NOMO-1 treated with dmso at 0.1 percent for 144 hours (cell line): ENCODE data around the gene RLN1.
"Not testable (repeated sequence)": the region's sequence is repeated elsewhere in the genome, so short reads cannot be mapped to it uniquely, and the experiment has no call there.

Experiments used
- DNase-seq: peaks from one replicate; lab custom pipeline; 2025; ENCODE audit not compliant: unreplicated experiment; lab: John Stamatoyannopoulos, UW

RLN1 gene, protein sequence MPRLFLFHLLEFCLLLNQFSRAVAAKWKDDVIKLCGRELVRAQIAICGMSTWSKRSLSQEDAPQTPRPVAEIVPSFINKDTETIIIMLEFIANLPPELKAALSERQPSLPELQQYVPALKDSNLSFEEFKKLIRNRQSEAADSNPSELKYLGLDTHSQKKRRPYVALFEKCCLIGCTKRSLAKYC

DNA sequence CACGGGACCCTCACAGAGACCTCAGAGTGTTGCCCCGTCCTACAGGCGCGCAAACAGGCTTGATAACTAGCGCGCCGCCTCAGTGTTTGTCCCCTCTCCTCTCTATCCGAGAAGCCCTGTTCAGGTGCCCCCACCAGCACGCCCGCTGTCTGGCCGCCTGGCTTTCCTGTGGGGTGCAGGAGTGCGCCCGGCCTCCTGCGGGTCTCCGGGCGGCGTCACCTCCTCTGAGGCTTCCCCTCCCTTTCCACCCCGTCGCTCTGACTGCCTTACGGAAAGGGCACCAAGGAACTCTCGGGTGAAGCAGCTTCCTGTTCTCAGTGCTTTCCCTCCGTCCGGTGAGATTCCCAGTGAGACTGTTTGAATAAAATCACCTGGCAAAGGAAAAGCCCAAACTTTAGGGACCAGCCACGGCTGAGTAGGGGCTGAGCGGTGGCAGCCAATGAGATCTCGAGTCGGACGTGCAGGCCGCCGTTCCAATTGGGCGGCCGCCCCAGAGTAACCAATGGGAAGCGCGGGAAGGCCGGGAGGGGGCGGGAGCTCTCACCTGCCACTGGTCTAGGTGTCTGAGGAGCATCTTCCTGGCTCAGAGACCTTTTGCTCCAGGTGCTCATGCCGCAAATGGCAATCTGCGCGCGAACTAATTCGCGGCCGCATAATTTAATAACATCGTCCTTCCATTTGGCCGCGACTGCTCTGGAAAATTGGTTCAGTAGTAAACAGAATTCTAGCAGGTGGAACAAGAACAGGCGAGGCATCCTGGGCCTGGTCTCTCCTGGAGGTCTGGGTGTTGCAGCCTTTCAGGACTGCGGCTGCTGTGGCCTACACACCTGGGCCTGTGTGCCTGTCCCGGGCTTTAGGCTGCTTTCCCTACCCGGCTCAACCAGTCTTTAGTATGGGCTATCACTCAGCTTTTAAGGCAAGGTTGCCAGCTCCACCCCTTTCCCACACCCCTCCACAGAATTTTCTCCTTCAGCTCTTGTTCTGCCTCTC, at the start of gene RLN1:
Gene RLN1 (minus strand): TSS at position 885 of the 990 bp plus-strand sequence. CDS start 130 bp downstream, at position 755.
- DNase-seq: not testable (repeated sequence)

DNA sequence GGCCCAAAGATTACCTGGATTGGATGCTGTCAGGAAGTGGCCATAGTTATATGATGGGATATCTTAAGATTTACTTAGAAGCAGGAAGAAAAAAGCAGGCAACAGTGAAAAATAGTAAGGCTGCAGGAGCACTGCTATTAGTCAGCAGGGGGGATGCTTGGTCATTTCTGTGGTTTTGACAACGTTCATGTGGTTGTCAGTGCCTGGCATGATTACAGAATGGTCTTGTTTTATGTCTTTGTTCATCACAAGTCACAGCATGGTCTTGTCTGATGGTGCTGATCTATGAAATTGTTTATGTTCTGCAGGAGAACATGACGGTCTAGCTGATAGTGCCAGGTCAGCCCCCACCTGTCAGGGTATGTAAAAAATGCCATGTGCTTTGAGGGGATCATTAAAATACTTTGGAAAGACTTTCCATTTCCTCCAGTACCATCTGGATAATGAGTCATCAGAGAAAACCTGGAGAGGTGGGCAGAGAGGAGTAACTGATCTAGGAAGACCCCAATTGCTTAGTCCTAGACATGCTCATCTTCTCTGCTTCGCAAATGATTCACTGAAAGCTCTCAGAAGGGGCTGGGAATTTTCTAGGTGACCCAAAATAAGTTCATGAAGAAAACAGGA, 49.5 kb upstream of the RLN1 start:
- no peak for DNase-seq

DNA sequence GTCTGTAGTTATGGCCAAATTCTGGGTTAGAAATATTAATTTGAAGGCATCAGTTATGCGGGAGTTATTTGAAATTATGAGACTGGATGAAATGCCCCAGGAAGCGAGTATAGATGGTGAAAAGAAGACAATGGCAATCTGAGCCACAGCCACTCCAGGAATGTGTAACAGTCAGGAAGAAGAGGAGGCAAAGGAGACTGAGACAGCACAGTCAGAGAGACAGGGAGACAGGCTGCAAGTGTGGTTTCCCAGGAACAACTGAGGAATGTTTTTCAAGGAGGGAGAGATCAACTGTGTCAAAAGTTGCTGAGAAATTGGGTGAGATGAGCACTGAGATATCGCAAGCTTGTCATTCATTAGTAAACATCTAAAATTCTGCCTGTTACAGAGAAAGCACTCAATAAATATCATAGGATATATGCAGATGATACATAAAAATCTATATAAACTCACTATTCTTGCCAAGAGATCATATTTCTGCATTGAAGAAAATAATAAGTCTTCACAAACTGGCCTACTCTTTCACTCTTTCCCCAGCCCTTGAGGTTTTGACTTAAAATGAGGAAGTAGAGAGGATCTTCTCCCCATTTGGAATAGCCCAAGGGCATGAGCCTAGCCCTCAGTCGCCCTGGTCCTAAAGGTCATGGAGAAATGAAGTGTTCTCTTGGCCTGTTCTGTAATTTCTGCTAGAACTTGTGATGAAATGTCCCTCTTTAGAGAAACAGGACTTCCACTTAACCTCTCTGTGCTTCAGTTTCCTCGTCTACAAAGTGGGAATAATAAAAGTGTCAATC, 48.5 kb upstream of the RLN1 start:
- no peak for DNase-seq

DNA sequence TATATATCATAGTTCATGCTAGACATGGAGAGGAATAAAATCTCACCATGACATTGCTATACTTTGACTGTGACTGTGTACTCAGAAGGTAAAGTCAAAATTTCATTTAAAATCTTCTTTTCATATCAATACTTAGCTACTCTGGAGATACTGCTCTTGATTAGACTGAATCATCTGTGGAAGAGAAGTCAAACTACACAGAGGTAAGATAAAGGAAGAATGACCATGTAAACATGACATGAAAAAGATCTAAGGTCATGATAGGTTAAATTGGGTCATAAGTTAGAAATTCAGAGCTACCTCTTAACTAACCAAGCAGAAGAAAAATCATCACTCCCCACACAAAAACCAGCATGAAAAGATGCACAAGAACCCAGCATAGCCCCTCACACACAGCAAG, 44.8 kb upstream of the RLN1 start:
- no peak for DNase-seq

DNA sequence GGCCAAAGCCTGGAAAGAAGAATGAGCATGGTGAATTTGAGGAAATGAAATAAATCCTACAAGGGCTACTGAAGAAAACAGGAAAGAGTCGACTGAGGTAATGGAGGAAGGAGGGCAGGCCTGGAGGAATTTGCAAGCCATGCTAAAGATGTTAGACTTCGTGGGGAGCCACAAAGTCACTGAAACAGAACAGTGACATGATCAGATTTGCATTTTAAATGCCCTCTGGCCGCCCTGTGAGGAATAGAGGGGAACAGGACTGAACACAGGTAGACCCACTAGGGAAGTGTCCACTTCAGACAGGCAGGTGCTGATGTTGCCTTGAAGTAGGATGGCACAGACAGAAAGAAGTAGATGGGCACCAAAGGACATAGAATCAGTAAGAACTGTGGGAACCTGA, 42.8 kb upstream of the RLN1 start:
- no peak for DNase-seq

DNA sequence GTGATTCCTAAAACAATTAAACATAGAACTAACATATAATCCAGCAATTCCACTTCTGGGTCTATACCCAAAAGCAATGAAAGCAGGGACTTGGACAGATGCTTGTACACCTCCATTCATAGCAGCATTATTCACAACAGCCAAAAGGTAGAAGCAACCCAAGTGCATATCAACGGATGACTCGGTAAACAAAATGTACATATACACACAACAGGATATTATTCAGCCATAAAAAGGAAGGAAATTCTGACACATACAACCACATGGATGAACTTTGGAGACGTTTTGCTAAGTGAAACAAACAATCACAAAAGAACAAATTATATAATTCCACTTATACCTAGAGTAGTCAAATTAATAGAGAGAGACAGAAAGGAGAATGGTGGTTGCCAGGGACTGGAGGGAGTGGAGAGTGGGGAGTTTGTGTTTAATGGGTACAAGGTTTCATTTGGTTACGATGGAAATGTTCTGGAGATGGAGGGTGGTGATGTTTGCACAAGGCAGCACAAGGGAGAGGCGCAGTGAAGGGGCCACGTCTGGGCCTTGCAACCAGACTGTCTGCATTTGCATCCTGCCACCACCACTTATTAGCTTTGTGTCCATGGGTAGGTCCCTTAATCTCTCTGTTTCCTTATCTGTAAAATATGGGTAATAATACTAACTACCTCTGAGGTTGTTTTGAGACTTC, 36.3 kb upstream of the RLN1 start:
- no peak for DNase-seq

DNA sequence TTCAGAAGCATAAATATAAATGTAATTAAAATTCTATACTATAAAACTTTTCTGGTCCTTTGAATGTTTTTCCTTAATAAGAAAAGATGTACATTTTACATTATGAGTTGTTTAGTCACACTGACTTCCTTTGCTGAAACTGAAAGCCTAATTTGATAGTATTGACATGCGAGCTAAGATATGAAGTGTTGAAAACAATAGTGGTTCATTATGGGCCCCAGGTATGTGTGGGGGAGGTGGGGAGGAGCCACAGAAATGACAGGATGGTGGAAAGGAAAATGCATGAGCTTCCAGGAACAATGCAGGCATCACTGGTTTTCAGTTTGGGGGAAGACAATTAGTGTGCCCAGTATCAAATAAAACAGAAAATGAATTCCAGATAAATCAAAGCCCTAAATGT, 35.4 kb upstream of the RLN1 start:
- no peak for DNase-seq

DNA sequence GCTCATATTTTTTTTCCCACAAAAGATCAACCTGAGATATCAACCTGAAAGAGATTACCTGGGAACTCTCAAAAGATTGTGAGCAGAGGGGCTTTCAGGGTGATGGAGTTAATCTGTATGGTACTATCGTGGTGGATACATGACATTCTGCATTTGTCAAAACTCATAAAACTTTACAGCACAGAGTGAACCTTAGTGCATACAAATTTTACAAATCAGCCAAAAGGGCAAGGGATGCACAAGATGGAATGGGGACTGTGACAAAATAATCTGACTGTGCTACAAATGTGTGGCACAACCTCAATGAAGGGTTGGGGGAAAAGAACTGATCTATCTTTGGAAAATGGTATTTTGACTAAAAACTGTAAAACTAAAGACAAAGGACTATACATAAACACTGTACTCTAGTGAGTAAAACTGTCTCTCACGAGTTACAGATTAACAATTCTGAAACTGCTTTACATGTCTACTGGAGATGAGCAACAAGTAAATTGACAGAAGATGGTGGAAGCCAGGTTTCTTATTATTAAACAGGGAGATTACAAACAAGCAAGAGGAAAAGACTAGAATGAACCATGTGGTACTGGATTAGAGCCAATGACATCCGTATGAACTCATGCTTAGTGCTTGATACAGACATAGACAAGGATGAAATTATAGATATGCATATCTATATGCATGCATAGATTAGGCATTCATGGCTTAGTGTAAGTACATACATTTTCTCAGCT, 24.8 kb upstream of the RLN1 start:
- DNase-seq: no peak

DNA sequence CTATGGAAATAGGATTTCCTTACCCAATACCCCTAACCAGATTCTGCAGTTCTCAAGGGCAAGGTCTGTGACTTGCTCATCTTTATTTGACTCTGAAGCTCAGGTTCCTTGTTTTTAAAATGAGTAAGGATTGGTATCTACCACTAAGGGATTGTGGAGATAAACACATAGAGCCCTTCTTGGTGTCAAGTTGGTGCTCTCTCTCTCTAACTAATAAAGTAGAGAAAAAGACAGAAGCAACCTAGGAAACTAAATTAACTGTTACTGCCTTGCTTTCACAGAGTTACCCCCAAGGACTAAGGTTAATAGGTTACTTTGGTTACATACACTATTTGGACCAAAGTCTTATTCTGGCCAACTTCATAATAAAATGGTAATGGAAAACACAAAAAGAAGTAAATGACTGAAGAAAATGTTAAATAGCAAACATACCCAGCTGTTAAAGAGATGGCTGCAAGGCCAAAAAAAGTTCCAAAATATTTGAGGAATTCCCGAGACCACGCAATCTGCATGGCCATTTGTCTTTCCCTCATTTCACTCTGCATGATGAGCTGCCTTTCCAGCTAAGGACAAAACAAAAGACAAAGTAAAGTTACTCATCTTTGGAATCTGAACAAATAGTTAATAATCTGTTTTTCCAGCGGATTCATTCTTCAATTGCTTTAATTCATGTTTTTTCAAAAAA, 21.8 kb upstream of the RLN1 start:
- DNase-seq: no peak

DNA sequence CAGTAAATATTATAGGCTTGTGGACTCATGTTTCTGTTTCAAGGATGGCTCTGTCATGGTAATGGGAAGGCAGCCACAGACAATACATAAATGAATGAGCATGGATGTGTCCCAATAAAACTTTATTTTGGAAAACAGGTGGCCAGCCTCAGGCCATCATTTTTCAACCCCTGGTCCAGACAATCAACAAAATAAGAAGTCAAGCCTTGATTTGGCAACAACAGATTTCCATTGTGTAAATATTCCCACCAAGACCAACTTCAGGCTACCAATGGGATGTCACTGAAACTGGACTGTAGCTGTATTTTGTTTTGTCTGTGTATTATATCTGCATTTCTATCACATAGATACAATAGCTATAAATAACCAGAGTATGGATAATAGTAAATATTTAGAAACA, 20.7 kb upstream of the RLN1 start:
- DNase-seq: no peak

DNA sequence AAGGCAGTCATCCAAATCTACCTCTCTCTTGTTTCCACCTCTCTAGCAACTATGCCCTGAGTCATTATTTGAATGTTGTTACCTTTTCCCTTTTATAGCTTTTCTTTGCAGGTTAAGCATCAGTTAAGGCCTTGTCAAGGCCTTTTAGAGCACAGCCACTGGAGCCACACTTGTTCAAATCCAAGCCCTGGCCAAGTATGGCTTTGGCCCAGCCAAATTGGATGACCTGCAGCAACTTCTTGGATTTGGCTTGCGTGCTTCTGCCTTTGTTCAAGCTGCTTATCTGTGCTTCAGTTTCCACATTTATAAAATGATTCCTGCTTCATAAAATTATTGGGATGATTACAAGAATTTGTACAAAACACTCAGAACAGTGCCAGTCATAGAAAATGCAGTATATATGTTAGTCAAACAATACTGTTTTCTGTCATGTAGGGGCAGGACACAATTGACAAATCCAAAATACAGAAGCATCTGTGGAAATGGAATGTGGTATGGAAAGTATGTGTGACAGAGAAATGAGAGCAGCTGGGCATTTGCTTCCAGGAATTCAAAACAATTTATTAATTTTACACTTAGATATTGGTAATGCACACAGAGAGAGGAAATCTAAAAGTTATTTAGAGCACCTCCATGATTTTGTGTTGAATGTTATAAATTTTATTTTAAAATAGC, 17.9 kb upstream of the RLN1 start:
- no peak for DNase-seq

DNA sequence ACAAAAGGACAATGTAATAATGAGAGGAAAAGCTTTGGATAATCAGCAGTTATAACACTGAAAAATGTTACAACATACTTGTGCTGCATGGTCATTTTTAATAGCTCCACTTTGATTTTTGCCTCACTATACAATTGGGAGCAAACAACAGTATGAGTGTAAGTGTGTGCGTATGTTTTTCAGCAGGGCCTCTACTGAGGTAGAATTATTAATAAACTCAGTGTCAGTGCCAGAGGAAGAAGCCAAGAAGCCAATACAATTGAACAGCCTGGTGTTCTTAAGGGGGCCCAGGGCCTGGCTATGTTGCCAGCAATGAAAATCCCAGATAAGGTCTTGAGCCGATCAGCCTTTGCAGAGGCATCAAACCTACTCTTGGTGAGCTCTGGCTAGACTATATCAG, 16.1 kb upstream of the RLN1 start:
- DNase-seq: no peak

DNA sequence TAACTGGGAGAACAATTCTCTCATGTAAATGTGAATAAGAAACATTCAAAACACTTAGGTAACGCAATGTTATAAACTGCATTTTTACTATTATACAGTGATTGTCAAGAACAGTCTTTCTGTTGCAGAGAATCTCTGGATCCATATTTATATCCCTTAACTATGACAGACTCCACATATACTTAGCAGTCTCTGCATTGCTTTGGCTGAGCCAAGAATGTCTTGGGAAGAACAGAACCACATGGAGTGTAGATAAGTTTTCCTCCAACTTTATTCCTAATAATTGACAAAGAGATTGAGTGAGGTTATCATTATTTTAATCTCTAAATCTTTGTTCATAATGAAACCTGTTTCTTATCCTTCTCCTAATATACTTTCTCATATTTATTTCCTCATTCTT, 15.6 kb upstream of the RLN1 start:
- no peak for DNase-seq

DNA sequence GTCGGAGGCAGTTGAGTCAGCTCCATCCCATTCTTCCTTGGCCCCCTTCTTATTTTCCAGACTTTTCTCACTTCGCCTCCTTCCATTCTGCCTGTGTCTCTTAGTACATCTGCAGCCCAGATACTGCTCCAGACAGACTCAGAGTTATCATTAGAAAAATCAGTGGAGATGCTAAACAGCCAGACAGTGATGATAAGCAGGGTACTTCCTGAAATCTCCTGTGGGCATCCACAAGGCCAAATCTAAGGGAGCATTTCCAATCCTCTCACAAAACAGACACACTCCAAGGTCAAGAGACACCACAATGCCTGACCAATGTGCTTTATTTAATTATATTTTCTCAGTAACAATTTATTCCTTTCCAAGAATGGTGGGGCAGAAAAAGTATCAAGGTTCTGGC, 14.5 kb upstream of the RLN1 start:
- DNase-seq: no peak

DNA sequence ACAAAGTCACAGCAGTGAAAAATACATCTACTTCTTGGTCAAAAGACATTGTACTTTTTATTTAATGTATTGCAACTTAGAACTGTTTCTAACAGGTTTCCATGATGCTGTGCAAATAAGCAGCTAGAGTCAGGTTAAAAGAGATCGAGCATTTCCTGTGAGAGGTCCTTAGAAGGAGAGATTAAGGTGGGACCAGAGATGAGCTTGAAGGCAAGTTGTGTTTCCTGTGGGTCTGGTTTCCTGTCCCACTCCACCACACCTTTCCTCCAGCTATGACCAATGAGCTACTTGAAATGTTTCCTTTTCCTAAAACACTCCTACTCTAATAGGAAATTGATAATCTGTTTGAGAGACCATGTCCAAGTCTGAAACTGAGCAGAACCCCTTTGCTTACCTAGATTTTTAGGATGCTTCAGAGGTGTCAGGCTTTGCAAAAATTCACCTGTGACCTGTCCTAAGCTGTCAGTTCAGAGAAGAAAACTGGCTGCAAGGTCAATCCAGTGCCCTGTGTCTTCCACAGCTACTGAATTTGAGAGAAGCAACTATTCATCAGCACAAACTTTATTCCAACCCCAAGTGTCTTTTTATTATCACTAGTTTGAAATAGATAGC, 13.1 kb upstream of the RLN1 start:
- no peak for DNase-seq

DNA sequence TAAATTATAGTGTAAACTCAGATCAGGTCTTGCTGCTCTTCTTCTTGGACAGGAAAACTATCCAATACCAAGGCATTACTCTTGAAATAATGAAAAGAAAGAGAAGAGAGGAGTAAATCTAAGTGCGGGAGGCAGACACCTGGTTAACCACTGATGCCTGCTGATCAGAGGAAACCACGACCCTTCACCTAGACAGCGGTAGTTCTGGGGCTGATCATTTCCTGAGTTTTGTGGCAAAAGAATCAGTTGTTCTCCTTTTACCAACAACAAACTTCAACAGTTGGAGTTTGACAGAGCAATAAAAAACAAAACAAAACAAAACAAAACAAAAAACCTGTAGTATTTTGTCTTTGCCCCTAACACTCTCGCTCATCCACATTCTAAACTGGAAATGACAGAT, 3.0 kb downstream of the RLN1 start:
- DNase-seq: no peak

DNA sequence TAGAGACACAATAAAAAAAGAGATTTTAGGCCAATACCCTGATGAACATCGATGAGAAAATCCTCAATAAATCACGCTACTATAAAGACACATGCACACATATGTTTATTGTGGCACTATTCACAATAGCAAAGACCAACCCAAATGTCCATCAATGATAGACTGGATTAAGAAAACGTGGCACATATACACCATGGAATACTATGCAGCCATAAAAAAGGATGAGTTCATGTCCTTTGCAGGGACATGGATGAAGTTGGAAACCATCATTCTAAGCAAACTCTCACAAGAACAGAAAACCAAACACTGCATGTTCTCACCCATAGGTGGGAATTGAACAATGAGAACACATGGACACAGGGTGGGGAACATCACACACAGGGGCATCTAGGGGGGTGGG, 8.4 kb downstream of the RLN1 start:
- DNase-seq: not testable (repeated sequence)

DNA sequence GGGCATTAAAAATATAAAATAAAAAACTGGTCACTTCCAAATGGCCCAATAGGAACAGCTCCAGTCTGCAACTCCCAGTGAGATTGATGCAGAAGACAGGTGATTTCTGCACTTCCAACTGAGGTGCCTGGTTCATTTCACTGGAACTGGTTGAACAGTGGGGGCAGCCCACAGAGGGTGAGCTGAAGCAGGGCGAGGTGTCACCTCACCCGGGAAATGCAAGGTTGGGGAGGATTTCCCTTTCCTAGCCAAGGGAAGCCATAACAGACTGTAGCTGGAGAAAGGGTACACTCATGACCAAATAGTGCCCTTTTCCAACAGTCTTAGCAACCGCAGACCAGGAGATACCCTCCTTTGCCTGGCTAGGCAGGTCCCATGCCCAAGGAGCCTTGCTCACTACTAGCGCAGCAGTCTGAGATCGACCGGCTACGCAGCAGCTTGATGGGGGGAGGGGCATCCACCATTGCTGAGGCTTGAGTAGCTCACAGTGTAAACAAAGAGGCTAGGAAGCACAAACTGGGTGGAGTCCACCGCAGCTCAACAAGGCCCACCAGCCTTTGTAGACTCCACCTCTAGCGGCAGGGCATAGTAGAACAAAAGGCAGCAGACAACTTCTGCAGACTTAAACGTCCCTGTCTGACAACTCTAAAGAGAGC, 12.7 kb downstream of the RLN1 start:
- DNase-seq: no peak
